ENCODE results near the gene NFIA. TPM values are rescaled to one million over a fixed set of nuclear protein-coding genes. Genes with fewer than 3 reads are reported as not detected.

Gene NFIA
- total RNA-seq, 1 donor from 2014 or later: 0.20 TPM

DNA sequence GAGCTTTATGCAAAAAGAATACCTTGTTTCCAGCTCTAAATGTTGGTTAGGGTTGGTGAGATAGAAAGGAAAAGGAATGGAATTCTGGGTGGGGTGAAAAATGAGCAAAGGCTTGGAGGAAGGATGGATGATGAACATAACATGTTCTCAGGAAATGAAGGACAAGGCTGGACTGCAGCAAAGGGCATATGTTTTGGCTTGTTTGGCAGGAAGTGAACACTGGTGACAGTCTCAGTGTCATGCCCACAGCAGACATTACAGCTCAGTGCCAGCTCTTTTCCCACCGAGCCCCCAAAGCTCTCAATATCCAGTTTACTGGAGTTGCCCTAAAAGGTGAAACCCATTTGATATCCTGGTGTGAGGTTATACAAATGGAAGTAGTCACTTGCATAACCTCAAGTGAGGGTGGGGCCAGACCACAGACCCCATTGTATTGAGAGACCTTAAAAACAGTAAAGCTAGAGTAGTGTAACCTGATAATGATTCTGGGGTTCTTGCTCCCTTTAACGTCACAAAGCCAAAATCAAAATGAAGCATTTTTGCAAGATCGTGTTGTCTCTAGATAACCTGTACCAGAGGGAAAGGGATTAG is 270.6 kb downstream of the NFIA start:
- intact Hi-C loops (cut with micrococcal nuclease): no loop called here

DNA sequence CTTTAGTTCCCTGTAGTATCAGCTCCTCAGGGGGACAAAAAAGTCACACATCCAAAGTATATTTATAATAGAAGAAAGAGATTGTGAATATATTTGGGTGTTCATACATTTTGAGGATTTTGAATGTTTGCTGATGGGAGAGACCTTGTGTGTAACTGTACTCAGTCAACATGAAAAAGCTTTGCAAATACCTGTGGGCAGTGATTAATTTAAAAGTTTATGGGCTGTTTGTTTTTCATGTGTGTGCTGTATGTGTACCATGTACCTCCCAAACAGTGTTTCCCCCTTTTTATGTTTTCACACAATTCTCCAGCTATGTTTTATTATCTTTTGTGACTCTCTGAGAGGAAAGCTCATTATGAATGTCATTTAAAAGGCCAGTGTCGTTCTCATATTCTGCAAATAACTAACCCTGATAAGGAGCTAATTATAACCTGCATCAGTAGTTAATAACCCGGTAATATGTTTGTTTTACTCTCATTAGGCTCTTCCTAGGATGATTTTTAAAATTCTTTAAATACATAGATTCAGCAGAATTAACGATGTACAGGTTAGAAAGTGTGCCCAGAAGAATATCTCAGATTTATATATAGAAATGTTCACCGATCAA is 271.5 kb downstream of the NFIA start:
- intact Hi-C loops (cut with micrococcal nuclease): no loop called here

DNA sequence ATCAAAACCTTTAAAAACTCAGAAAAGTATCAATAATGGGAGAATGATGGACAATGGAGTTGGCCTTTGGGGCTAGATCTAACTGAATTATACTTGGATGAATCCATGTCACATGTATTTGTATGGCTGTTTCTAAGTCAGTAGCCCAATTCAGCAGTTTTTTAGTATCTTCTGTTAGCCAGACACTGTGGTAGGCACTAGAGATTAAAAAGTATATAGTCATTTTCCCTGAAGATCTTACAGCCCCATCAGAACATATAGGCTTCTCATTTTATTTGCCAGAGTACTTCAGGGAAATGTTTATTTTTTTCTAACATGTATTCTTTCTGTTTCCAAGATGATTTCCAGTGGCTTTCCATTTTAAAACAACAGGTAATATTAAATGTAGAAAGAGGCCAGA is 273.7 kb downstream of the NFIA start:
- intact Hi-C loops (cut with micrococcal nuclease): no loop called here

DNA sequence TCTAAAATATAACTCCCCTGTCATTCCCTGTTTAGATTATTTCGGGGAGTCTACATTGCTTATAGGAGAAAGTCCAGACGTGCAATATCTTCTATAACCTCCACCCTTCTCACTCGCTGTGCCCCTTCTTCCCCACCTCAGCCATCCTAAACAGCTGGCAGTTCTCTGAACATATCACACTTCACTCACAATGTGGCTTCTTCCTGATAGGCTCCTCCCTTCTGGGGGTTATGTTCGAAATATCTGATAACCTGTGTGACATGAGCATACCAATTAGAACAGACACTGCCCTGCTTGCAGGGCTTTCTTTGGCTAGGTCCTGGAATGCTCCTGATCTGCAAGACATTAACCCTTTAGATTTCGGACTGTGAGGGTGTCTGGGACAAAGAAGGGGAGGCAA is 274.6 kb downstream of the NFIA start:
- intact Hi-C loops (cut with micrococcal nuclease): no loop called here

DNA sequence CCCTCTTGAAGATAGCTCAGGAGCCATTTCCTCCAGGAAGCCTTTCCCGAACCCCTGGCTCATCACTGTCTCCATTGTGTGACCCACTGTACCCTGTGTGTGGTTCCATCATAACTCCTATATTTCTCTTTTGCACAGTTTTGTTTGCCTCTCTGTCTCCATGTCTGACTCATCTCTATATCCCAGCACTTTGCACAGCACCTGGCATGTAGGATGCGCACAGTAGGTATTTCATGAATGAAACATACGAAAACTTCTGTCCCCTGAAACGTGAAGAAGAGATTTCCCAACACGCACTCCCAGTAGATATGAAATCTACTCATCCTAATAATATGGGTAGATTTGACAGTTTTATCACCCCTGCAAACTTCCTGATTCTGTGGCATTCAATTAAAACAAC is 275.2 kb downstream of the NFIA start:
- intact Hi-C loops (cut with micrococcal nuclease): no loop called here

DNA sequence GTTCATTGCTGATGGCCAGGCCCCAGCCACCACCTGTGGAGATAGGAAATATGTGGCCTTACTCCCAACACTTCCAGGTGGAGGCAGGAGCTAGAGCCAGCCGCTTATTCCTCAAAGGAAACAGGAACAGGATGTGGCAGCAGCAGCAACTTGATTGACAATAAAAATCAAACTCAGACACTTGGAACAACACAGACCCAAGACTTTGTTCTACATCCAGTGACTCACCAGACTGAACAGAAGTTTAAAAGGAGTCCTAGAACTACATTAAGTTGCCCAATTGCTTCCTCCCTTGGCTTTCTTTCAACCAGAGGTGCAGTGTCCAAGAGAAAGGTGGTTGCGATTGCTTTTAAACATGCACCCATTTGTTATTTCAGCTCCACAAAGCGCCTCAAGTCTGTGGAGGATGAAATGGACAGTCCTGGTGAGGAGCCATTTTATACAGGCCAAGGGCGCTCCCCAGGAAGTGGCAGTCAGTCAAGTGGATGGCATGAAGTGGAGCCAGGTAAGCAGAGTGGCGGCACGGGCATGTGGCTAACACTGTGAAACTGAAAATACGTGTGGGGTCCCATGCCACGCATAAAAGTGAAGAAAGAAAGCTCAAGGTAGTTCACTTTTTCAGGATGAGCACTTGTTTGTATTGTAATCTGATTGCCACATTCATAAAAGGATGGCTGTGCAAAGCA is 276.6 kb downstream of the NFIA start:
- intact Hi-C loops (cut with micrococcal nuclease): no loop called here

DNA sequence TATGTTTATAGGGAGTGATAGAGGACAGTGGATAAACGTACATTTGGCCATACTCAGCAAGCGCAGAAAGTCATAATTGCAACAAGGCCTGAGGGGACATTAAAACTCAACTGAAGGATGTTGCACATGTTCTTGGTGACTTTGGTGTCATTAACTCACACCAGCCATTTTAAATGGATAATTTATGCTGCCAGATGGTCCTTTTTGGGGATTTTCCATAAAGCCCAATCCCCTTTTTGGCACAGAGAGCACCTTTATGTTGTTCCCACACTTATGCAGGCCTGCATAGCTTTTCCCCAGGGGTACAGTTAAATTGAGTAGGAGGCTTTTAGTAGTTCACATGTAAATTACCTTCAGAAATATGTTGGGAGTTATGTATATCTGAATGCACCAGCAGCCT is 279.6 kb downstream of the NFIA start:
- intact Hi-C loops (cut with micrococcal nuclease): no loop called here

DNA sequence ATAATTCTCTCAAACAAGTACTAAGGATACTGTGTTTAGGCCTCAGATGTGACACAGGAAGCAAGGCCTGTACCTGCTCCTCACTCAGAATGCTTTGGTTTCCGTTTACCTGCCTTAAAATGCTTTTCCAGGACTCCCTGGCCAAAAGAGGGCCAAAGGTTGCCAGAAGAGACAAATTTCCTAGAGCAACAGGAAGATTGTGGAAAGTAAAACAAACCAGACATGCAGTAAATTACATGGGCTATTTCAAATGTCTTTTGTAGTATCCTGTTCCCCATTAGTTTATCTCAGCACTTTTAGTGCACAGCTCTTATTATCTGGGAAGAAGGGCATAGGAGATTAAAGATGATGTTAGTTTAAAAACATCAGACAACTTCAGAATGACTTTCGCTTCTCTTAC is 280.0 kb downstream of the NFIA start:
- intact Hi-C loops (cut with micrococcal nuclease): no loop called here

DNA sequence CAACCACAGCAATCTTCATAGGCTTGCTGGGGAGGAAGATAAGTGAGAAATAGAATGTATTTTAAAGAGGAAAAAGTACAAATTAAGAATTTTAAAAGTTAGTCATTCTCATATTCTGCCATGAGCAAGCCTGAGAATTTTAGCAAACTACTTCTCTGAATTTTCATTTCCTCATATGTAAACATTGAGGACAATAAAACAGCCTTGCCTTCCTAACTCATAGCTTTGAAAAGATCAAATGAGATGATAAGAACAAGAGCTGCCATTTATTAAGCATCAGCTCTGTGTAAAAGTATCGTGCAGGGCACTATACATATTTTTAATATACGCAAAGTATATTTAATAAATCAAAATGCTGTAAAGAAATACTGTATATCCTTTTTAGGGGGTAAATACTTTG is 286.0 kb downstream of the NFIA start:
- intact Hi-C loops (cut with micrococcal nuclease): no loop called here

DNA sequence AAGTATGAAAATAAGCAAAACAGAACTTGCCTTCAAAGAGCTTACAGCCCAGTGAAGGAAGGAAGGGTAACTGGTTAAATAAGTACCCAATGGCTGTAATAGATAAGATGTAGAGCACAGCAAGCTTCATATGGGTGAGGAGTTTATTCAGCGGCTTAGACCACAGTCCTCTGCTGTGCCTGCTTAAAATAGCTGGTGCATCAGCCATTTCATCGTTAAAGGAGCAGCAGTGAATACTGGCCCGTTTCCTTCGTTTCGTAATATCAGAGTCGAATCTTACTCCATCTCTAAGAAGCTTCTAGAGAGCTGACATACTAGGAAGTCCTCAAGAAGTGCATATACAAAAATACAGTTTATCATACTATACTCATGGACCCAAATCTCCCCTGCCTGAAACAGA is 286.5 kb downstream of the NFIA start:
- intact Hi-C loops (cut with micrococcal nuclease): no loop called here

DNA sequence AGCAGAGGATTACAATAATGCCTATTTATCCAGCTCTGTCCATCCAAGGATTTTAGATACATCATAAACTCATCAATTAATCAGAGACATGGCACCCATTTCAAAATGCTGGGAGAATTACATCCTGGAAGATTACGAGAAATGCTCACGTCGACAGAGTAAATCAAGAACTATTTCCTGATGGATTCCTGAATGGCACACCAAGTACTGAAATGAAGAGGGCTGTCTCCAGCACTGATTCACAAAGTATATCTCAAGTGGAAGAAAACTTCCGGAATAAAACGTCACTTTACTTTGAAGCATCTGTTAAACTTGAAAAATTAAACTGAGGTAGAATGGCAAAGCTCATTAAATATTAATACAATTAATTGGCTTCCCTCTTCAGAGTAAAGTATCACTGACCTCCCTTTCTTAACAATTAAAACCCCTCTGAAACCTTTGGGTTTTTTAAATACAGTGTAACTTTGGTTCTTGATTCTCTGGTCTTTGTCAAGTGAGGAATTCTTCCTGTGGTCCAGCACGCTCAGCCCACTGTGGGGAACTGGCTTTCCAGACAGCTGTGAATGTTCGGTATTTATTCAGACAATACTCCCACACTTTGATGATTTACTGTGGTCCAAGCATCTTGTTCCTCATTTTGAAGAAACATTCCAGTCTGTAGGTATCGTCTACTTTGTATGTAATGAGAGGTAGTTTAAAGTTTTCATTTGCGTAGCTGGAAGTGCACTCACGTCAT is 288.0 kb downstream of the NFIA start:
- intact Hi-C loops (cut with micrococcal nuclease): no loop called here

DNA sequence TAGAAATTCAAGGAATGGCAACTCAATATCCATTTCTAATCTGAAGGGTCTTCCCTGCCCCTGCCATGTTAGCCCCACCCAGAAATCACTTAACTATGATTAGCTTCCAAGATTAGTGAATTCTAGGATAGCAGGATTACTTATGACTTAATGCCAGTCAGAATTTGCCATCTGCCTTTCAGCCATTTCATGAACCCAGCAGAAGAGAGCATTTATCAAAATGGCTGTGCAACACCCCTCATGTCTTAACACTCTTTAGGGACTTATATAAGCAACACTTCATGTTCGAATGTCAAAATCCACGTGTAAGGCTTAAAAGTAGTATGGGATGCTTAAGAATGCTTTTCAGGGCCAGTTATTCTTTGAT is 288.5 kb downstream of the NFIA start:
- intact Hi-C loops (cut with micrococcal nuclease): no loop called here

DNA sequence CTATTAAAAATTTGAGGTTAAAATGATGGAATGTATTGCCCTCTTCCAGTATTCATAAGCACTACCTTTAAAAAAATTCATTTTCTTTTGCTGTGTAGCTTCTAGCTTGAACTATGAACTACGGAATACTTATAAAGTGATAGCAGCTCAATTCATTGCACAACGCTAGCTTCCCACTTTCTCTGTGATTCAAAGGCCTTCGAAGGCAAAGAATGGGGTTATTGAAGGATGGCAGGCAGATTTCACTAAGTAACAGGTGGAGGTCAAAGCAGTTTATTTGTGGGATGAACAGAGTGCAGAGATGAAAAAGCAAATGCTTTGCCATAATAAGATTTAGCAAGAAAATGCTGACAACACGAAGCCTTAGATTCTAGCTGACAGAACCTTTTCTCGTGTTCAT is 290.6 kb downstream of the NFIA start:
- intact Hi-C loops (cut with micrococcal nuclease): no loop called here

DNA sequence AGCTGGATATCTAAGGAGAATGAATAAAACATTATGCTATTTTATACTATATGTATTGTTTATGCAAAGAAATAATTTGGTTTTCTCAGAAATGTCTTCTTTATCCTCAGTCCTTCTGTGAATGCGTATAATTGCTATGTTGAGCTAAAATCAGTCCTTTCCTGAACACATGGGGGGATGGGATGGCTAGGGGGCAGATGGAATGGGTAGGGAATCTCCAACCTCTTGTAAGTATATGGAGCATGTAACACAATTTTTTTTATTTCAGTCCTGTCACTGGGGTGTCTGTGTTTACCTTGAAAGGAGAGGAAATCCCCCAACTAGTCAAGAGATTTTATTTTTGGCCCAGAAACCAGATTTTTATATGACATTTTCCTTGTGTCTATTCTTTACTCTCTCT is 291.8 kb downstream of the NFIA start:
- intact Hi-C loops (cut with micrococcal nuclease): no loop called here

DNA sequence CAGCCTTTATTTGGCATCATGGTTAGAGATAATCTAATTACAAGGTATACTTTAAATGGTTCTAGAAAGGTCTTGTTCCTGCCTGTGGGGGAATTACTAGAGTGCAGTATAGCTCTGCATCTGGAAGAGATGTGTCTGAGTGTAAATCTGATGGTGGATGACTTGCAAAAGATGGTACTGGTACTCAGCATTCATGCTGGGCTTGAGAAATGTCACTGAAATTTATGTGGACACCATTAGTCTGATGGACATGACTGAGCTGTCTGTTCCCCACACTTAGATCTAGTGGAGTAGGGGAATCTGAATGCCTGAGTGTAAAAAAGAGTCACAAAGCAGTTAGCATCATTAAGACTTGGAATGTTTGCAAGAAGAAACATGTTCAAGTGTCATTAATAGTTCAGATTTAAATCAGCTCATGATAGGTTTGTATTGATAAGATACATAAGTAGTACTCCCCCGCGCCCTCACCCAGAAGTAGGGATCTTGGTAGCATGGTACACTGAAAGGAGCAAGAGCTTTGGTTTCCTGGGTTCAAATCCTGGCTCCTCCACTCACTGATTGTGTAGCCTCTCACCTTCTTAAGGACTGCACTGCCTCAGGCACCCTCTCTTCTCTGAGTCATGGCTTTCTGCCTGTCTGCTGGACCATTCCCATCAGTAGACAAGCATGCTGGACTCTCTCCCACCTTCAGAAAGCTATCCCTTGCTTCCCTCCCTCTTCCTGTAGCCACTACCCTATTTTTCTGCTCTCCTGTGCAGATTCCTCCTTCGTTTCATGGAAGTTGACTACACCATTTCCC is 292.9 kb downstream of the NFIA start:
- intact Hi-C loops (cut with micrococcal nuclease): no loop called here

DNA sequence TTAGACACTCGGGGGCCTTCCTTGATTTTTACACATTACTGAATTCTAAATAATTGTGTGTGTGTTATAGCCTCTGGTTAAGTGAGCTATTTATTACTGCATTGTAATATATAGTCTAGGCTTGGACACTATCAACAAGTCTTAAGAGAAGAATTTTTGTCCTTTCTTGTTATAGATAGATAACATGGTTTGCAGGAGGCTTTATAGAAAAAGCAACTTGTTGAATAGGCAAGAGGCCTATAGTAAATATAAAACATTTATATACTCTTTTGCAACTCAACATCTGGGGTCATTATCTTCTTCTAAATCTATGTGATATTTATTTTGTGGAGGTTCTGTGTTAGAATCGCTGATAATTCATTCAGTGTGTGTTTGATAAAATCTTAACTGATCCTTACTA is 293.8 kb downstream of the NFIA start:
- intact Hi-C loops (cut with micrococcal nuclease): no loop called here

DNA sequence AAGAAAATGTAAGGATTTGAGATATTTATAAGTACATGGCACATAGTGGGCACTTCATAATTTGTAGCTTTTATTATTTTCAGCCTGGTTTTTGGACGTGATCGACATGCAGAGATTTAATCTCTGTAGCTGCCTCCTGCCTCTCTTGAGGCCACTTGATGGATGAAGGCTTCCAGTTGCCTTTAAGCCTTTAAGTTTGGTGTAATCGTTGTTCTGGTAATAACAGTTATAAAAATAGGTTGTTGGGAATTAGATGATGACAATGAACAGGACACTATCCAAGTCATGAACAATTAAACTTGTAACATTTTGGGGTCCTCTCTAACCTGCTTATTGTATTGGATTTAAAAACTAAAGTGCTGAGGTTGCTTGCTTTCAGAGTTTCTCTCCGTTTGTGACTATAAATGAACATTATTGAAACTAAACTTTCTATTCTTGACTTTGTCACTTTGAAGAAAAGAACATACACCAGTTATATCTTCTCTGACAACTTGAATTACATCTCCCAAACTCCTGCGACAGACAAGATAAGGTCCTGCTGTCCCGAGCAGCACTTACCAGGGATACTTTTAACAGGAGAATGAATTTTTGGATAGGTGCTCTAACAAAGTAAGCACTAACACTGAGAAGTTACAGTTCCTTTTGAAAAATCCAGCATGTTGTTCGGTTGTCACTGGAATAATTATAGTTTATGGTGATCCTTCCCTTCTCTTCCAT is 295.0 kb downstream of the NFIA start:
- intact Hi-C loops (cut with micrococcal nuclease): no loop called here

DNA sequence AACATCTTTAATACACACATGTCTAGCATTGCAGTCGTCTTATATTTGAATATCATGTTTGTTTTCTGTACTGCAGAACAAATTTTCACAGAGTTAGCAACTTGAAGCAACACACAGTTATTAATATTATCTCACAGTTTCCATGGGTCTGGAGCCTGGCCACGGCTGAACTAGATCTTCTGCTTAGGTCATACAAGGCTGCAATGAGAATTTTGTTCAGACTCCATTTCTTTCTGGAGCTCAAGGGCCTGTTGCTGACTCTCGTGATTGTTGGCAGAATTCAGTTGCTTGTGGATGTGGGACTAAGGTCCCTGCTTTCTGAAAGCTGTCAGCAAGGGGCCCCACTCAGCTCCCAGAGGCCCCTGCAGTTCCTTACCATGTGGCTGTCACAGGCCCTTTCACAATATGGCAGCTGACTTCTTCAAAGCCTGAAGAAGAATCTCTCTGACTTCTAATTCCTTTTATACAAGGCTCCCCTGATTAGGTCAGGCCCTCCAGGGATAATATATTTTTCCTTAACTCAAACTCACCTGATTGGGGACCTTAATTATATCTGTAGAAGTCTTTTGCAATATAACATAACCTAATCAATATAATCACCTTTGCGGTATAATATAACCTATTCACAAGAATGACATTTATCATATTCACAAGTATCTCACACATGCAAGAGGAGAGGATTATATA is 296.3 kb downstream of the NFIA start:
- intact Hi-C loops (cut with micrococcal nuclease): no loop called here

DNA sequence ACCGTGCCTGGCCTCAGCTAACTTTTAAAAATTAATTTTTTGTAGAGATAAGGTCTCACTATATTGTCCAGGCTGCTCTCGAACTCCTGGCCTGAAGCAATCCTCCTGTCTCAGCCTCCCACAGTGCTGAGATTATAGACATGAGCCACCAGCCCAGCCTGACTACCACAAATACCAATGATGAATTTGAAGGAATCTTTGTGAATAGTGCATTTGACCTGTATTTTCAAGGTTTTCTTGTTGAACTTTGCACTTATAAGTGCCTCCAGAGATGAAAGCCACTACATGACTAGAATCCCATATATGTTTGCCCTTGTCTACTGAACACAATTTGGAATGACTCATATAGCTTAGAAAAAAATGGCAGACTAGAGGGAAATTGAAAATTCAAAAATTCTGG is 297.3 kb downstream of the NFIA start:
- intact Hi-C loops (cut with micrococcal nuclease): no loop called here

DNA sequence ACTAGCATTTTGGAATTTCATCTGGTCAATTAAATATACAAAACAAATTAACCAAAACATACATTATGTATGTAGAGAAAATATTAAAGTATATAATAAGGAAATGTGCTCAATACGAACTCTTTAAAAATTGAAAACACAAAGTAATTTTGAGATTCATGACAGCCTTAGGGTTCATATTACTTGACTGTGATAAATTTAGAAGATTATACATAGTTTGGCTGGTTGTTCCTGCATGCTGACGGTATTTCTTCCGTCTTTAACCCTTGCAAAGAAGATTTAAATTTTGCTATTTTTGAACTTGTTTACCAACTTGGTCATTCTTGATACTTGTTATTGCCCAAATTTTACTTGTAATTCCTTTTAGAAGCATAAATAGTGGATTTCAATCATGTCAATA is 298.2 kb downstream of the NFIA start:
- intact Hi-C loops (cut with micrococcal nuclease): no loop called here
